ENCODE results near the gene MOB3A. TPM values are rescaled to one million over a fixed set of nuclear protein-coding genes. Genes with fewer than 3 reads are reported as not detected.
A peak's percentile ranks its signal among the peaks of the same experiment; 100 is the strongest.

MOB3A gene
- total and polyA plus RNA-seq, 2 experiments from 2014 or later: 2.9 to 5.9 TPM

DNA sequence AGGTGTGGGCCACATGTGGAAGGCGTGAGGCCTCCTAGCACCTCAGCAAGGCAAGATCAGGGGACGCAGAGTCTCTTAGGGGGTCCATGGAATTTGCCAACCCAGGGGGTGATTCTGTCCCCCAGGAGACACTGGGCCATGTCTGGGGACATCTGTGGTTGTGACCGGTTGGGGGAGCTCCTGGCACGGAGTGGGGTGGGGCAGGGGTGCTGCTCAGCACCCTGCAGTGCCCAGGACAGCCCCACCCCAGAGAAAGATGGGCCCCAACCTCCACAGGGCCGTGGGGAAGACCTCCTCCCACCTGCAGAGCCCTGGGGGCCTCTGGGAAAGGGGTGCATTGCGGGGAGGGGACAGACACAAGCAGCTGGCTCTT, 49.1 kb downstream of the MOB3A start (continued):
- TF ChIP-seq, protein P1, sequence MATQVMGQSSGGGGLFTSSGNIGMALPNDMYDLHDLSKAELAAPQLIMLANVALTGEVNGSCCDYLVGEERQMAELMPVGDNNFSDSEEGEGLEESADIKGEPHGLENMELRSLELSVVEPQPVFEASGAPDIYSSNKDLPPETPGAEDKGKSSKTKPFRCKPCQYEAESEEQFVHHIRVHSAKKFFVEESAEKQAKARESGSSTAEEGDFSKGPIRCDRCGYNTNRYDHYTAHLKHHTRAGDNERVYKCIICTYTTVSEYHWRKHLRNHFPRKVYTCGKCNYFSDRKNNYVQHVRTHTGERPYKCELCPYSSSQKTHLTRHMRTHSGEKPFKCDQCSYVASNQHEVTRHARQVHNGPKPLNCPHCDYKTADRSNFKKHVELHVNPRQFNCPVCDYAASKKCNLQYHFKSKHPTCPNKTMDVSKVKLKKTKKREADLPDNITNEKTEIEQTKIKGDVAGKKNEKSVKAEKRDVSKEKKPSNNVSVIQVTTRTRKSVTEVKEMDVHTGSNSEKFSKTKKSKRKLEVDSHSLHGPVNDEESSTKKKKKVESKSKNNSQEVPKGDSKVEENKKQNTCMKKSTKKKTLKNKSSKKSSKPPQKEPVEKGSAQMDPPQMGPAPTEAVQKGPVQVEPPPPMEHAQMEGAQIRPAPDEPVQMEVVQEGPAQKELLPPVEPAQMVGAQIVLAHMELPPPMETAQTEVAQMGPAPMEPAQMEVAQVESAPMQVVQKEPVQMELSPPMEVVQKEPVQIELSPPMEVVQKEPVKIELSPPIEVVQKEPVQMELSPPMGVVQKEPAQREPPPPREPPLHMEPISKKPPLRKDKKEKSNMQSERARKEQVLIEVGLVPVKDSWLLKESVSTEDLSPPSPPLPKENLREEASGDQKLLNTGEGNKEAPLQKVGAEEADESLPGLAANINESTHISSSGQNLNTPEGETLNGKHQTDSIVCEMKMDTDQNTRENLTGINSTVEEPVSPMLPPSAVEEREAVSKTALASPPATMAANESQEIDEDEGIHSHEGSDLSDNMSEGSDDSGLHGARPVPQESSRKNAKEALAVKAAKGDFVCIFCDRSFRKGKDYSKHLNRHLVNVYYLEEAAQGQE (IDR thresholded peaks at IDR 0.05; ENCODE audit: unreplicated experiment): no peak

DNA sequence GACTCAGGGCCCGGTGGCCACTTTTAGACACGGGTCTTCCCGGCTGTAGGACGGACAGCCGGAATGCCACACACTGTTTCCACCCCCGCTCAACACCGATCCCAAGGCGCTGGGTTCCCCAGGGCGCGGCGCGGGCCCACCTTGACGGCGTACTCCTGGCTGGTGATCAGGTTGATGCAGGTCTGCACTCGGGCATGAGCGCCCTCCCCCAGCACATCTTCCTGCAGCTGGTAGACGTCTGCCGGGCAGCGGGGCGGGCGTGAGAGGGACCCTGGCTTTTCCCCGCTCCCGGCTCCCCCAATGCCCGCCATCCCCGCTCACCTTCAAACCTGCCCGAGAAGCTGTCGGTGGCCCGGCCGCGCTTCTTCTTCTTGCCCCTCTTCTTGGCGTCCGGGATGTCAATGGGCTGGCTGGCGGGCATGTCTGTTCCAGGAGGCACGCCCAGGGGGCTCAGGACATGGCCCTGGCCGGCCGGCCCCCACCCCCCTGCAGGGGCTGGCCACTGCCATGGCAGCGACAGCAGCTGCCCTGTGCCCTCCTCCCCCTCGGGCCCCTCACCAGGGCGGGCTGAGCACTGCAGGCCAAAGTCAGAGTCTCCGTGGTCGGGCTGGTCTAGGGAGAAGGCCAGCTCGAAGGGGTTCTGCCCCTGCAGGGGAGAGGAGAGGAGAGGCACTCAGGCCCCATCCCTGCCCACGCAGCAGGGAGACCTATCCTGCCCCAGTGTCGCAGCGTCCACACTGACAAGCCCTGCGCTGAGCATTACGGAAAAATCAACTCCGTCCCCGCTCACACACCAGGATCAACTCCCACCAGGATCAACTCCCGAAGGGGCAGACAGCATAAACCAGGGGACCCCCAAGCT, 49.8 kb downstream of the MOB3A start:
- Histone ChIP-seq H3K4me2 (no peak overlapping the region), H2AFZ (no peak overlapping the region), H3K4me1 (ENCODE audit: insufficient read depth) (peaks cover 15% of the 10 kb centered on the region), H3K27me3 (ENCODE audit: insufficient read depth) (no peaks in the 10 kb centered on the region), H3K4me3 (no peak overlapping the region), H3K79me2 (replicated peaks; ENCODE audit: insufficient read depth) (peaks cover 31% of the 10 kb centered on the region), H3K9me2 (ENCODE audit: insufficient read depth) (no peaks in the 10 kb centered on the region), H4K20me1 (replicated peaks; ENCODE audit: insufficient read depth) (peaks cover 10% of the 10 kb centered on the region), H3K27ac (ENCODE audit: low read depth) (peak overlapping the region; percentile 59; the same call in 1 of the 2 replicates), H3F3A (replicated peaks; ENCODE audit: low read depth) (peaks cover 15% of the 10 kb centered on the region), H3K36me3 (ENCODE audit: insufficient read depth) (no peaks in the 10 kb centered on the region; the same call in 1 of the 2 replicates)
- Mint-ChIP-seq H3K27me3 (ENCODE audit: insufficient read depth, low read depth, poor library complexity) (peaks cover 14% of the 10 kb centered on the region), H3K36me3 (ENCODE audit: low read depth) (peaks cover 4% of the 10 kb centered on the region; the same call in 2 of the 3 replicates), H3K4me3 (no peak overlapping the region), H3K27ac (no peak overlapping the region; the same call in 1 of the 2 replicates), H3K4me1 (peaks cover 7% of the 10 kb centered on the region; the same call in 2 of the 3 replicates), H3K9me3 (no peaks in the 10 kb centered on the region)
- TF ChIP-seq ZNF331 (CRISPR knock-in tag; IDR thresholded peaks at IDR 0.05; ENCODE audit: low read depth): no peak
- TF ChIP-seq, protein P2, sequence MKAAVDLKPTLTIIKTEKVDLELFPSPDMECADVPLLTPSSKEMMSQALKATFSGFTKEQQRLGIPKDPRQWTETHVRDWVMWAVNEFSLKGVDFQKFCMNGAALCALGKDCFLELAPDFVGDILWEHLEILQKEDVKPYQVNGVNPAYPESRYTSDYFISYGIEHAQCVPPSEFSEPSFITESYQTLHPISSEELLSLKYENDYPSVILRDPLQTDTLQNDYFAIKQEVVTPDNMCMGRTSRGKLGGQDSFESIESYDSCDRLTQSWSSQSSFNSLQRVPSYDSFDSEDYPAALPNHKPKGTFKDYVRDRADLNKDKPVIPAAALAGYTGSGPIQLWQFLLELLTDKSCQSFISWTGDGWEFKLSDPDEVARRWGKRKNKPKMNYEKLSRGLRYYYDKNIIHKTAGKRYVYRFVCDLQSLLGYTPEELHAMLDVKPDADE (IDR thresholded peaks at IDR 0.05): no peak
- no peak for TF ChIP-seq EZH2phosphoT487 (IDR thresholded peaks at IDR 0.05; ENCODE audit: unreplicated experiment)
- TF ChIP-seq JUNB (IDR thresholded peaks at IDR 0.05; ENCODE audit: unreplicated experiment): no peak
- TF ChIP-seq, protein P3, sequence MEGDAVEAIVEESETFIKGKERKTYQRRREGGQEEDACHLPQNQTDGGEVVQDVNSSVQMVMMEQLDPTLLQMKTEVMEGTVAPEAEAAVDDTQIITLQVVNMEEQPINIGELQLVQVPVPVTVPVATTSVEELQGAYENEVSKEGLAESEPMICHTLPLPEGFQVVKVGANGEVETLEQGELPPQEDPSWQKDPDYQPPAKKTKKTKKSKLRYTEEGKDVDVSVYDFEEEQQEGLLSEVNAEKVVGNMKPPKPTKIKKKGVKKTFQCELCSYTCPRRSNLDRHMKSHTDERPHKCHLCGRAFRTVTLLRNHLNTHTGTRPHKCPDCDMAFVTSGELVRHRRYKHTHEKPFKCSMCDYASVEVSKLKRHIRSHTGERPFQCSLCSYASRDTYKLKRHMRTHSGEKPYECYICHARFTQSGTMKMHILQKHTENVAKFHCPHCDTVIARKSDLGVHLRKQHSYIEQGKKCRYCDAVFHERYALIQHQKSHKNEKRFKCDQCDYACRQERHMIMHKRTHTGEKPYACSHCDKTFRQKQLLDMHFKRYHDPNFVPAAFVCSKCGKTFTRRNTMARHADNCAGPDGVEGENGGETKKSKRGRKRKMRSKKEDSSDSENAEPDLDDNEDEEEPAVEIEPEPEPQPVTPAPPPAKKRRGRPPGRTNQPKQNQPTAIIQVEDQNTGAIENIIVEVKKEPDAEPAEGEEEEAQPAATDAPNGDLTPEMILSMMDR (conservative IDR thresholded peaks at IDR 0.05; ENCODE audit: low read depth in 2 of 2): no peak
- ATAC-seq: no peak
- no peak for DNase-seq (ENCODE audit: low spot score)
